HG02852 (cell line): ENCODE data around the gene CLCN4.

Source experiments
- ATAC-seq: cut with Tn5 transposase; IDR thresholded peaks from one replicate; pipeline ENCODE4 v1.9.1; 2021; ENCODE audit warnings: mild to moderate bottlenecking, moderate library complexity; ENCODE audit not compliant: unreplicated experiment

Gene CLCN4

GRCh38 chrX:10233173-10233572, 76.4 kb downstream of the CLCN4 start:
- ATAC-seq, result no peak

DNA sequence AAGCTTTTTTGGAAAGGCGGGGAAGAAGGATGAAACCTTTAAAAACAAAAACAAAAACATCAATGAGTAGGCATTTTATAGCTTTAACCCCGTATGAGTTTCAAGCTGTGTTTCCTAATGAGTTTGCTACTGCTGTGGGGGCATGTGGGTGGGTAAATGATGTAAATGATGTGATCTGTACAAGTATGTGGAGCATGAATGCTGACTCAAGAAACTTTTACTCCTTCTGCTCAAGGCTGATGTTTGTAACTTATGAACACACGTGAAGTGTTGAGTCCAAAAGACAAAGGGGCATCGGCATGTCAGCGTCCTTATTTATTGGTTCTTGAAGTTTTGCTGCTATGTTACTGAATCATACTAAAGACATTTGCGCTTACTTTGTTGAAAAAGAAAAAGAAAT, 76.9 kb downstream of the CLCN4 start:
- ATAC-seq, result no peak

- ATAC-seq, result no peak
Observed at GRCh38 chrX:10235851-10236250, 79.1 kb downstream of the CLCN4 start.

- no peak for ATAC-seq
Observed at GRCh38 chrX:10237241-10237640, 80.5 kb downstream of the CLCN4 start.

DNA sequence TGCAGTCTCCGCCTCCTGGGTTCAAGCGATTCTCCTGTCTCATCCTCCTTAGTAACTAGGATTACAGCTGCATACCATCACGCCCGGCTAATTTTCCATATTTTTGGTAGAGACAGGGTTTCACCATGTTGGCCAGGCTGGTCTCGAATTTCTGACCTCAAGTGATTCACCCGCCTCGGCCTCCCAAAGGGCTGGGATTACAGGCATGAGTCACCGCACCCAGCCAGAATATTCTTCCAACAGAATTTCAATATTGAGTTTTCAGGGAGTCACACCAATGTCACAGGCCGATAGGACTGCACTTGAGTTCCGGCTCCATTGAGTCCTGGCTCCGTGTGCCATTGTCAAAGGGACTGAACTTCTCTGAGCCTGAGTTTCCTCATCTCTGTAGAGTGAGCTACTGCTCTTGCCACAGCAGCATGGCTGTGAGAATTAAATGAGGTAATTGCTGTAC, 82.9 kb downstream of the CLCN4 start:
- ATAC-seq, result no peak

DNA sequence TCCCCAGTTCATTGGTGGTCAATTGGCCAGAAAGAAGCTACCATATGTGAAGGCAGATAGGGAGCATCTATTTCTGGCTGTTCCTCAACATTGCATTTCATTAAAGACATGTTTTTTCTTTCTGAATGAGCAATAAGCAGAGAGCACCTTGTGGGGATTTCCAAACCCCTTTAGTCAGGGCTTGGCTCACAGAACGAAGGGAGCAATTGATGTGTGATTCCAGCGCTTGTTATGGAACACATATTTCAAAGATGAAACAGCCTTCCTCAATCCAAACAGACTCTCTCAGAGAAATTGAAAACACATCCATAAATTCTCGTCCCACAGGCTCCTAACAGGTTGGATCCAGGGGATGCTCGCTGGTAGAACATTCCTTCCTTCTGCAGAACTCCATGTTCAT, 84.1 kb downstream of the CLCN4 start:
- ATAC-seq, result peak; percentile 71

DNA sequence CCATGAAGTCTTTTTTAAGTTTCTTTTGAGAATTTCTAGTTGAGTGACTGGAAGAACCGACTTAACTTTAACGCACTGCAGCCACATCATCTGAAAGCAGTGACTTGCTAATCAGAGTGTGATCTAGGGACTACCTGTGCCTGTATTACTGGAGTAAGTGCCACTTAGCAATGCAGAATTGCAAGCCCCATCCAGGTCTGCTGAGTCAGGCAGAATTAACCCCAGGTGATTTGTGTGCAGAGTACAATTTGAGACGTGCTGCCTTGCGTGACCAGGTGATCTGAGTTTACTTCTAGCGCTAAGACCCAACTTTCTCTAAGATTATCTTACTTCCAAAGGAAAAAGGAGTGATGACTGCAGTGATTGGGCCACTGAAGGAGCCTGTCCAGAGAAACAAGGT, 85.3 kb downstream of the CLCN4 start:
- no peak for ATAC-seq

- no peak for ATAC-seq
Observed at GRCh38 chrX:10243106-10243505, 86.3 kb downstream of the CLCN4 start.

GRCh38 chrX:10244915-10245622, 88.3 kb downstream of the CLCN4 start:
- ATAC-seq, result no peak

- ATAC-seq, result no peak
Observed at GRCh38 chrX:10245886-10246285, 89.1 kb downstream of the CLCN4 start.

DNA sequence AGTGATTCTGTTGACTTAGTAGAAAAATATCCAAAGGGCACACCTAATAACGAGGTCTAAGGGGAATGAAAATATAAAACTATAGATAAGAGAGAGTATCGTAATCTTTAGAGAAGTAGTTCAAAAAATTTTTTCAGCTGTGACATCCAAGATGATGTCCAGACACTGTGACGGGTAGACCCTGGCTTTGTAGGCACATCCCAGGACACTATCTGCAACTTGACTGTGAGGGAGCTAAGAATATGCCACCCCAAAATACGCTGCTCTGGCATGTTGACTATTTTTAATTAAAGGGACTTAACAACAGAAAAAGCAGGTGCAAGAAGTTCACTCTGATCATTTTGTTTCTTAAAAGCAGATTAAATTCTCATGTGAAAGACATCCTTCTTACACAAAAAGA, 89.5 kb downstream of the CLCN4 start:
- ATAC-seq, result no peak

DNA sequence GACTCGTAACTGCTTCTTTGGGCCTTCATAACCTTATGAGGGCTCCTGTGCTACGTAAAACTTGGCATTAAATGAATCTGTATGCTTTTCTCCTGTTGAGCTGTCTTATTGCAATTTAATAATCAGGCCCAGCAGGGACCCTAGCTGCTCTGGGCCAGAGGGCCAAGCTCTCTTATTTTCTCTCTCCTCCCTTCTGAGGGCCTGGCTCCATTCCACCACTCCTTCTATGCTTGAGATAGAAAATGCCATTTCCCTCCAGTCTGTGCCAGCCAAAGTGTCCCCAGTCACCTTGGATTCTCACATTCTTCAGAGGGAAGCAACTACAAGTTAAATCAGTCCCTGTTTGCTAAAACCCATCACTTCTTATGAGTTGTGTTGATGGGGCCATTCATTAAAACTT, 90.1 kb downstream of the CLCN4 start:
- ATAC-seq, result no peak

DNA sequence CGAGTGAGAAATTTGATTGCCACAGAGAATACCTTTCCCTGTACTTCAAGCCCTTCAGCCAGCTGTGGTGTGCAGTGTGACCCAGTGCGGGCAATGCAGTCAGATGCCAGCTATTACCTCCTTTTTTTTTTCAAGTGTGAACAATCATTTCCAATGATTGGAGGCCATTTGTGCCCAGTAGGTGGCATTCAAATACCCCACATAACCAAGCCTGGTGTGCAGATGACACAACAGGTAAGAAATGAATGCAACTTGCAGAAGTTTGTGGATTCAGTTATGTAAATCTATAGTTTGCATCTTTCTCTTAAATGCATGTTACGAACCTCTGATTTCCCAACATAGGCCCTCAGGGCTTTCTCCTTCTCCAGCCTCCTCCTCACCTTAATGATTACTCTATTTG, 98.0 kb downstream of the CLCN4 start:
- ATAC-seq, result no peak

GRCh38 chrX:10259716-10260115, 102.9 kb downstream of the CLCN4 start:
- no peak for ATAC-seq

DNA sequence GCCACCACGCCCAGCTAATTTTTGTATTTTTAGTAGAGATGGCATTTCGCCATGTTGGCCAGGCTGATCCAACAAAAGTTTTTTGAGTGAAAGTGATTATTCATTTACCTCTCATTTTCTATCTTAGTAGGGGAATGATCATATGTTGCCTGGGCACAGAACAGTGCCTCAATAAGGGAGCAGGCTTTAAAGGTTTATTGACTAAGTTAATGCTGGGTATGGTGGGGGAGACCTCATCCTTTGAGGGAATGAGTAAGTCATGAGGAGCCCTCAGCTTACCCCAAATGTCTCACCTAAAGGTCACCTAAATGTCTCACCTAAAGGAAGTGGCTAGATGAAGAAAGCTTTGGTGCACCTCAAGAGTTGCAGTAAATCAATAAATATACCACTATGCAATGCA, 109.0 kb downstream of the CLCN4 start:
- ATAC-seq, result no peak

- no peak for ATAC-seq
Observed at GRCh38 chrX:10278716-10279115, 121.9 kb downstream of the CLCN4 start.

- no peak for ATAC-seq
Observed at GRCh38 chrX:10280071-10280470, 123.3 kb downstream of the CLCN4 start.

- ATAC-seq, result no peak
Observed at GRCh38 chrX:10282490-10282889, 125.7 kb downstream of the CLCN4 start.

DNA sequence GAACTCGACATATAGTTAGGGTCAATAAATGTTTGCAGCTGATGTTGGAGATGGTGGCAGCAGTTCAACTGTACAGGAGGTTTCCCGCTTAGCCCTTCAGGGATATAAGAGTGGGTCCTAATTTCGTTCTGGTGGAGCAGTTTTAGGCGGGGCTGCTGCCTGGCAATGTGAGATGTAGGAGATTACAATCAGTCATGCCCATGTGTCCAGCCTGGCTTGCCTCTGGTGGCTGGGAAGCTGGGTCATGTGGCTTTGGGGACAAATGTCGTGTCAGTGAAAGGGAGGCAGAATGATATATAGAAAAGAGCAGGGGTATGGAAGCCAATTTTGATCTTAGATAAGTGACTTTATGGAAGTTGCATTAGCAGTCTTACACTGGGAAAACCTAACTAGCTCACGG, 129.4 kb downstream of the CLCN4 start:
- no peak for ATAC-seq
